HepG2 (cell line): ENCODE measurements around the gene KAZN. TPM values are rescaled to one million over a fixed set of nuclear protein-coding genes. Genes with fewer than 3 reads are reported as not detected.

Experiments
- AGO1 ChIP-seq: fragments of 200-400 bp; formaldehyde crosslinking; IDR thresholded peaks from 2 replicates; pipeline ENCODE4 v1.6.1; 2017; ENCODE audit warnings: mild to moderate bottlenecking, low read depth, low read length, moderate library complexity; ENCODE audit not compliant: poor library complexity, severe bottlenecking
- FOXP1 ChIP-seq, 2 experiments: fragments of 450-650 bp in 1 of 2; IDR thresholded peaks; 2 replicates each; pipeline ENCODE4 v1.6.1; 2017 to 2018; ENCODE audit warnings: antibody characterized with exemption in 1 of 2
- HOMEZ ChIP-seq: IDR thresholded peaks from 2 replicates; pipeline ENCODE4 v1.6.1; 2016; ENCODE audit warnings: low read depth
- MATR3 ChIP-seq: sonication (generic); formaldehyde crosslinking; IDR thresholded peaks from 2 replicates; pipeline ENCODE4 v1.4.0; 2020; ENCODE audit warnings: missing genetic modification reagents
- MEIS2 ChIP-seq: sonication (generic); formaldehyde crosslinking; IDR thresholded peaks from 2 replicates; pipeline ENCODE4 v1.9.0; 2021; ENCODE audit warnings: mild to moderate bottlenecking, missing genetic modification reagents
- MLXIP ChIP-seq: sonication (generic); formaldehyde crosslinking; IDR thresholded peaks from 2 replicates; pipeline ENCODE4 v1.9.0; 2021; ENCODE audit warnings: missing genetic modification reagents, borderline replicate concordance
- PHF8 ChIP-seq: sonication (generic); formaldehyde crosslinking; IDR thresholded peaks from 2 replicates; pipeline ENCODE4 v1.5.0; 2020; ENCODE audit warnings: missing genetic modification reagents
- RBM39 ChIP-seq: fragments of 200-400 bp; formaldehyde crosslinking; IDR thresholded peaks from one replicate; pipeline ENCODE4 v1.6.1; 2018; ENCODE audit warnings: antibody characterized with exemption, mild to moderate bottlenecking, low read depth, low read length; ENCODE audit not compliant: poor library complexity, severe bottlenecking
- SNAPC5 ChIP-seq: sonication (generic); formaldehyde crosslinking; IDR thresholded peaks from 2 replicates; pipeline ENCODE4 v1.8.1; 2023; ENCODE audit warnings: mild to moderate bottlenecking, missing genetic modification reagents, borderline replicate concordance
- THAP9 ChIP-seq: sonication (generic); formaldehyde crosslinking; IDR thresholded peaks from 2 replicates; pipeline ENCODE4; 2020; ENCODE audit warnings: missing genetic modification reagents, mild to moderate bottlenecking, borderline replicate concordance
- ZNF317 ChIP-seq: sonication (generic); formaldehyde crosslinking; IDR thresholded peaks from 2 replicates; pipeline ENCODE4 v1.5.0; 2020; ENCODE audit warnings: mild to moderate bottlenecking, missing genetic modification reagents
- ZNF331 ChIP-seq: sonication (generic); formaldehyde crosslinking; IDR thresholded peaks from 2 replicates; pipeline ENCODE4 v1.4.0; 2020; ENCODE audit warnings: missing genetic modification reagents
- ZNF501 ChIP-seq: sonication (generic); formaldehyde crosslinking; IDR thresholded peaks from 2 replicates; pipeline ENCODE4 v1.5.1; 2020; ENCODE audit warnings: mild to moderate bottlenecking, moderate library complexity, missing genetic modification reagents
- ZNF598 ChIP-seq: sonication (generic); formaldehyde crosslinking; IDR thresholded peaks from 2 replicates; pipeline ENCODE4 v1.5.1; 2020; ENCODE audit warnings: mild to moderate bottlenecking, missing genetic modification reagents, borderline replicate concordance
- ZNF747 ChIP-seq: sonication (generic); formaldehyde crosslinking; IDR thresholded peaks from 2 replicates; pipeline ENCODE4 v1.8.1; 2023; ENCODE audit warnings: missing genetic modification reagents, mild to moderate bottlenecking, borderline replicate concordance
- ZNF777 ChIP-seq: sonication (generic); formaldehyde crosslinking; IDR thresholded peaks from 2 replicates; pipeline ENCODE4 v1.4.0; 2020; ENCODE audit warnings: missing genetic modification reagents
- polyA plus RNA-seq, 8 experiments: library from polyadenylated mRNA; depleted of rRNA in 3 of 8; stranded (reverse) in 7 of 8; unstranded in 1 of 8; fragments of >200 nt; fragmentation: Illumina TruSeq in 4 of 8; extraction: Trizol in 4 of 8; gene quantifications; 2 replicates each; pipeline versions ENCODE4 v1.2.1 to v1.2.3, GENCODE V29; 2011 to 2016; ENCODE audit warnings: low read depth in 4 of 8, missing spikeins in 1 of 8, mixed read lengths in 1 of 8; ENCODE audit not compliant: insufficient read depth in 1 of 8
- total RNA-seq, 5 experiments: library from RNA; depleted of rRNA; stranded (reverse); fragments of >200 nt; fragmentation: Illumina TruSeq; extraction: Trizol; gene quantifications; 2 replicates each; pipeline ENCODE4 v1.2.3, GENCODE V29; 2016; ENCODE audit warnings: low read depth in 1 of 5
- TF ChIP-seq, protein P1 (sequence below): sonication (generic); formaldehyde crosslinking; IDR thresholded peaks from 2 replicates; pipeline ENCODE4 v1.5.0; 2020; ENCODE audit warnings: mild to moderate bottlenecking, missing genetic modification reagents, moderate library complexity
- TF ChIP-seq, protein P2 (sequence below): sonication (generic); formaldehyde crosslinking; IDR thresholded peaks from 2 replicates; pipeline ENCODE4 v1.4.0; 2020; ENCODE audit warnings: mild to moderate bottlenecking, missing genetic modification reagents

Gene KAZN
- total and polyA plus RNA-seq, 2 of the 13 experiments (the other 11 are each of a cell fraction or from before 2014, with no cell fraction given) = 10.4 to 13.5 TPM

DNA sequence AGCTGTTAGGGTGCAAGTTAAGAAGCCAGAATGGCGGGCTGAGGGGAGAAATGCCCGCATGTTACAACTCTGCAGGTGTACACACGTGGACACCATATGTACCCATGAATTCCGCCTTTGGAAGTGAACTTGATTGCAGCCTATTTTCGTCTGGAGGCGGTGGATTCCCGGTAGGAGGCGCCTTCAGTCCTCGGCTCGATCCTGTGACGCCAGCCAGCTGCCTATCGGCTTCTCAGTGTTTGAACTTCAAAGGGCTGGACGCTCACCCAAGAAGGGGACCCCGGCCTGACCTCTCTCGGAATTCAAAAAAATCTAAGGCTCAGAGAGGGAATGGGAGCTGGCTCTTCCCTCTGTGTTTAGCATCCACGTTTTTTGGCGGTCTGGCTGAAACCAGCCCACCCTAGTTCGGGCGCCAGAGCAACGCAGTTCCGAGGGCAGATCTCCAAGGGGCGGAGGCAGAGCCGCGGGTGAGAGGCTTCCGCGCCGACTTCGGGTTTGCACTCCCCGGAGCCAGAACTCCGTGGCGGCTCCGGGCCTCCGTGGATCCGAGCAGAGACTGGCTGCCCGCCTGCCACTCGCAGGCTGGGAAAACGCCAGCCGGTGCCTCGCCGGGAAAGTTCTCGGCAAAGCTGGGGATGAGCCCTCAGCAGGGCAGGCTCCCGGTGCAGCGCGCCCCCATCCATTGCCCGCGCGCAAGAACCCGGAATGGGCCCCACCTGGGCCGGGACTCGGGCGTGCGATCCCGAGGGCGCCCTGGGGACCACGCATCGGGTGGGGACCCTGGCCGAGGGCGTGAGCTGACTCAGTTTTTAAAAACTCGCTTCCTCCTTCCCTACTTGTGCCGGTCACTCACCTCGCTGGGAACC, 554.1 kb downstream of the KAZN start (continued):
- TF ChIP-seq, protein P1, sequence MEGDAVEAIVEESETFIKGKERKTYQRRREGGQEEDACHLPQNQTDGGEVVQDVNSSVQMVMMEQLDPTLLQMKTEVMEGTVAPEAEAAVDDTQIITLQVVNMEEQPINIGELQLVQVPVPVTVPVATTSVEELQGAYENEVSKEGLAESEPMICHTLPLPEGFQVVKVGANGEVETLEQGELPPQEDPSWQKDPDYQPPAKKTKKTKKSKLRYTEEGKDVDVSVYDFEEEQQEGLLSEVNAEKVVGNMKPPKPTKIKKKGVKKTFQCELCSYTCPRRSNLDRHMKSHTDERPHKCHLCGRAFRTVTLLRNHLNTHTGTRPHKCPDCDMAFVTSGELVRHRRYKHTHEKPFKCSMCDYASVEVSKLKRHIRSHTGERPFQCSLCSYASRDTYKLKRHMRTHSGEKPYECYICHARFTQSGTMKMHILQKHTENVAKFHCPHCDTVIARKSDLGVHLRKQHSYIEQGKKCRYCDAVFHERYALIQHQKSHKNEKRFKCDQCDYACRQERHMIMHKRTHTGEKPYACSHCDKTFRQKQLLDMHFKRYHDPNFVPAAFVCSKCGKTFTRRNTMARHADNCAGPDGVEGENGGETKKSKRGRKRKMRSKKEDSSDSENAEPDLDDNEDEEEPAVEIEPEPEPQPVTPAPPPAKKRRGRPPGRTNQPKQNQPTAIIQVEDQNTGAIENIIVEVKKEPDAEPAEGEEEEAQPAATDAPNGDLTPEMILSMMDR (CRISPR knock-in tag) = peak; percentile 82
- TF ChIP-seq SNAPC5 (CRISPR knock-in tag) (no peak), HOMEZ (CRISPR knock-in tag) (no peak), ZNF317 (CRISPR knock-in tag) (no peak), FOXP1 (IDR thresholded peaks at IDR 0.05) (no peak), FOXP1 (CRISPR knock-in tag; IDR thresholded peaks at IDR 0.05) (no peak), MEIS2 (CRISPR knock-in tag) (peak; percentile 31), PHF8 (CRISPR knock-in tag) (peak; percentile 54), THAP9 (CRISPR knock-in tag) (no peak), ZNF777 (0 out of 2 replicates have a peak, but pooled peaks have one; percentile 41), ZNF331 (CRISPR knock-in tag) (no peak), MATR3 (CRISPR knock-in tag) (no peak), RBM39 (peak; percentile 12), ZNF501 (CRISPR knock-in tag) (no peak; the same call in 1 of the 2 replicates), MLXIP (CRISPR knock-in tag) (0 out of 2 replicates have a peak, but pooled peaks have one; percentile 14), AGO1 (no peak), ZNF747 (CRISPR knock-in tag) (no peak), ZNF598 (CRISPR knock-in tag) (no peak)
- TF ChIP-seq, protein P2, sequence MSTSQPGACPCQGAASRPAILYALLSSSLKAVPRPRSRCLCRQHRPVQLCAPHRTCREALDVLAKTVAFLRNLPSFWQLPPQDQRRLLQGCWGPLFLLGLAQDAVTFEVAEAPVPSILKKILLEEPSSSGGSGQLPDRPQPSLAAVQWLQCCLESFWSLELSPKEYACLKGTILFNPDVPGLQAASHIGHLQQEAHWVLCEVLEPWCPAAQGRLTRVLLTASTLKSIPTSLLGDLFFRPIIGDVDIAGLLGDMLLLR (CRISPR knock-in tag) = no peak
